Measurements from ENCODE around the gene MAST3. TPM values are rescaled to one million over a fixed set of nuclear protein-coding genes. Genes with fewer than 3 reads are reported as not detected.

Gene MAST3
- polyA plus RNA-seq, 1 donor from 2014 or later = 2.3 TPM

GRCh38 chr19:18120127-18120526 is 22.5 kb downstream of the MAST3 start:
- H3K4me3 ChIP-seq (ENCODE audit: low read length) = no peak overlapping the region
- H3K27ac ChIP-seq (ENCODE audit: low read length) = no peak overlapping the region
- TF ChIP-seq POLR2AphosphoS5 (IDR thresholded peaks at IDR 0.05) = no peak
- TF ChIP-seq EP300 (conservative IDR thresholded peaks at IDR 0.05; ENCODE audit: poor library complexity, severe bottlenecking) = no peak
- no peak for TF ChIP-seq EZH2 (IDR thresholded peaks at IDR 0.05; ENCODE audit: borderline replicate concordance, insufficient read depth, low read length, poor library complexity, severe bottlenecking)
- no peak for TF ChIP-seq SMC3 (conservative IDR thresholded peaks at IDR 0.05; ENCODE audit: poor library complexity)
- no peak for TF ChIP-seq CTCF (IDR thresholded peaks at IDR 0.05; ENCODE audit: poor library complexity, severe bottlenecking)
- no peak for TF ChIP-seq RAD21 (conservative IDR thresholded peaks at IDR 0.05)
- no peak for TF ChIP-seq MXI1 (conservative IDR thresholded peaks at IDR 0.05; ENCODE audit: poor library complexity, severe bottlenecking)
- no peak for TF ChIP-seq TAF1 (IDR thresholded peaks at IDR 0.05; ENCODE audit: low read depth)

GRCh38 chr19:18121166-18121565 is 23.6 kb downstream of the MAST3 start:
- H4K20me1 ChIP-seq (ENCODE audit: insufficient read depth) = no peaks in the 10 kb centered on the region
- H2AFZ ChIP-seq (ENCODE audit: low read depth, low read length) = no peak overlapping the region
- no peak overlapping the region for H3K9ac ChIP-seq (ENCODE audit: low read length)
- H3K9me2 ChIP-seq (ENCODE audit: insufficient read depth, low read length) = no peaks in the 10 kb centered on the region
- H3K4me3 ChIP-seq (ENCODE audit: low read length) = no peak overlapping the region
- no peak overlapping the region for H3K27ac ChIP-seq (ENCODE audit: low read length)
- H3F3A ChIP-seq (ENCODE audit: insufficient read depth, low read length, poor library complexity, severe bottlenecking) = no peaks in the 10 kb centered on the region
- H3K4me2 ChIP-seq (ENCODE audit: low read length) = no peak overlapping the region
- no peaks in the 10 kb centered on the region for H3K9me3 ChIP-seq (ENCODE audit: low read length)
- peaks cover 8% of the 10 kb centered on the region for H3K79me2 ChIP-seq (replicated peaks; ENCODE audit: insufficient read depth, low read length)
- H3K27me3 ChIP-seq (ENCODE audit: insufficient read depth, low read depth, low read length) = no peaks in the 10 kb centered on the region
- no peaks in the 10 kb centered on the region for H3K36me3 ChIP-seq (ENCODE audit: insufficient read depth, low read length)
- TF ChIP-seq SMC3 (conservative IDR thresholded peaks at IDR 0.05; ENCODE audit: poor library complexity) (no peak), POLR2AphosphoS5 (IDR thresholded peaks at IDR 0.05) (no peak), EZH2 (IDR thresholded peaks at IDR 0.05; ENCODE audit: borderline replicate concordance, insufficient read depth, low read length, poor library complexity, severe bottlenecking) (no peak), MXI1 (conservative IDR thresholded peaks at IDR 0.05; ENCODE audit: poor library complexity, severe bottlenecking) (no peak), TAF1 (IDR thresholded peaks at IDR 0.05; ENCODE audit: low read depth) (no peak), EP300 (conservative IDR thresholded peaks at IDR 0.05; ENCODE audit: poor library complexity, severe bottlenecking) (no peak), CTCF (IDR thresholded peaks at IDR 0.05; ENCODE audit: poor library complexity, severe bottlenecking) (no peak), RAD21 (conservative IDR thresholded peaks at IDR 0.05) (no peak), REST (IDR thresholded peaks at IDR 0.05; ENCODE audit: borderline replicate concordance) (no peak)

More at GRCh38 chr19:18120127-18120526, 22.5 kb downstream of the MAST3 start:
- no peaks in the 10 kb centered on the region for H3K9me2 ChIP-seq (ENCODE audit: insufficient read depth, low read length)
- H3K4me2 ChIP-seq (ENCODE audit: low read length) = no peak overlapping the region
- no peak overlapping the region for H2AFZ ChIP-seq (ENCODE audit: low read depth, low read length)
- H3K79me2 ChIP-seq (replicated peaks; ENCODE audit: insufficient read depth, low read length) = peaks cover 8% of the 10 kb centered on the region
- H3K36me3 ChIP-seq (ENCODE audit: insufficient read depth, low read length) = no peaks in the 10 kb centered on the region
- no peaks in the 10 kb centered on the region for H4K20me1 ChIP-seq (ENCODE audit: insufficient read depth)
- H3K9ac ChIP-seq (ENCODE audit: low read length) = no peak overlapping the region
- H3K27me3 ChIP-seq (ENCODE audit: insufficient read depth, low read depth, low read length) = no peaks in the 10 kb centered on the region
- H3F3A ChIP-seq (ENCODE audit: insufficient read depth, low read length, poor library complexity, severe bottlenecking) = no peaks in the 10 kb centered on the region
- no peaks in the 10 kb centered on the region for H3K9me3 ChIP-seq (ENCODE audit: low read length)
